GM18867 (cell line): ENCODE measurements around the gene PKD2L1.
"Not testable (repeated sequence)": the region's sequence is repeated elsewhere in the genome, so short reads cannot be mapped to it uniquely, and the experiment has no call there.

Experiments
- ATAC-seq: cut with Tn5 transposase; IDR thresholded peaks from one replicate; pipeline ENCODE4 v1.9.1; 2021; ENCODE audit warnings: mild to moderate bottlenecking, moderate library complexity; ENCODE audit not compliant: unreplicated experiment

PKD2L1 gene

DNA sequence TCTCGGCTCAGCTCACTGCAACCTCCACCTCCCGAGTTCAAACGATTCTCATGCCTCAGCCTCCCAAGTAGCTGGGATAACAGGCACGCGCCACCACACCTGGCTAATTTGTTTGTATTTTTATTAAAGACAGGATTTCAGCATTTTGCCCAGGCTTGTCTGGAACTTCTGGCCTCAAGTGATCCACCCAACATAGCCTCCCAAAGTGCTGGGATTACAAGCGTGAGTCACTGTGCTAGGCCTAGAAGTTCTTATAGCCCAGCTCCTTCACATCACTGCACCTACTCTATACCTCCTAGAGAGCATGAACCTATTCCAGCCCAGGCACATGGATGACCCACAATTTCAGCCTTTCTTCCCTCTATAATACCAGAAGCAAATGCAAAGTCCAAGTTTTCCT lies 42.3 kb downstream of the PKD2L1 start:
- no peak for ATAC-seq

- peak; percentile 90 for ATAC-seq
Measured at GRCh38 chr10:100286051-100287033, 43.7 kb downstream of the PKD2L1 start, which contains the start of gene BLOC1S2. TSS of gene BLOC1S2 (minus strand) at chr10:100286680. CDS start at chr10:100286659, 21 bp downstream.

DNA sequence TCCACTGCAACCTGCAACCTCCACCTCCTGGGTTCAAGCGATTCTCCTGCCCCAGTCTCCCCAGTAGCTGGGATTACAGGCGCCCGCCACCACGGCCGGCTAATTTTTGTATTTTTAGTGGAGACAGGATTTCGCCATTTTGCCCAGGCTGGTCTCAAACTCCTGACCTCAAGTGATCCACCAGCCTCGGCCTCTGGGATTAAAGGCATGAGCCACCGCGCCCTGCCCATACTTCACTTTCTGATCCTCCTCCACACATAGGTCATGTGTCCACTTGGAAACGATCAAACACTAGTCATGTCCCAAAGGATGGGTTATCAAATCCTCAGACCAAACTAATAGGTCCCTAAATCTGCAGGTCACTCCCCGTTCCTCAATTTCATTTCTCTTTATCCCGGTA lies 44.7 kb downstream of the PKD2L1 start:
- not testable (repeated sequence) for ATAC-seq

DNA sequence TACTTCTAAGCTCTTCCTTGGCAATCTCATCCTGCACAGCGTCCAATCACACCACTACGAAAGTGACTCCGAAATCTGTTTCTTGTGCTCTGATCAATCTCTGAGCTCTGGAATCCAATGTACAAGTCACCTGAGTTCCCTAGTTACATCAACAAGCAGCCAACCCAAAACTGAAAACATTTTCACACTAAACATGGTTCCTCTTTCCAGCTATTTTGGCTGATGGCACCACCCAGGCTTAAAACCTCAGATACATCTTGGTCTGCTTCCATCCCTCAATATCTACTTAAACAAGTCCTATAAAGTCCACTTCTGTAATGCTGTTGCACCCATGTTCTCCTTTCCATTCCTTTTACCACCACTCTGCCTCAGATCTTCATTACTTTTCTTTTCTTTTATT lies 47.1 kb downstream of the PKD2L1 start:
- no peak for ATAC-seq

GRCh38 chr10:100276971-100277370 lies 53.1 kb downstream of the PKD2L1 start:
- ATAC-seq, result not testable (repeated sequence)

- peak; percentile 75 for ATAC-seq
Measured at GRCh38 chr10:100267239-100268104, 62.6 kb downstream of the PKD2L1 start, which contains the start of gene CWF19L1. TSS of gene CWF19L1 (minus strand) at chr10:100267638. CDS start at chr10:100267593, 45 bp downstream.

GRCh38 chr10:100265821-100266485 lies 64.1 kb downstream of the PKD2L1 start:
- ATAC-seq, result no peak

DNA sequence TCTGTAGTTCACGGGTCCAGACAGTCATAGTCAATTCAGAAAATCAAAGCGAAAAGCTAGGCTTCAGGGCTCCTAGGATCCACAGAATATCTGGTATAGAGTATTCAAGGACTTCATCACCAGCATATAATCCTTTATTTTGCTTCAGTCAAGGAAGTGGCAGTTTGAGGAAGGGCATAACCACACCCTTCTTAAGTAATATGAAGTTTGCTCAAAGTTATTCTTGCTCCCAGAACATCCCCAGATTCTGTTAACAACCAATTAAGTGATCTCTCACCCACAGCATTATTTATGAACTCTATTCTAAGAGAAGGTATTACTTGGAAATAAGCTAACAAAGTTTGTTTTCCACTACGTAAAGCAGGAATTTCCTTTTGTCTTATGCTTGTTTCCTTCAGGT lies 75.8 kb downstream of the PKD2L1 start:
- no peak for ATAC-seq

GRCh38 chr10:100253041-100253440 lies 77.0 kb downstream of the PKD2L1 start:
- no peak for ATAC-seq

DNA sequence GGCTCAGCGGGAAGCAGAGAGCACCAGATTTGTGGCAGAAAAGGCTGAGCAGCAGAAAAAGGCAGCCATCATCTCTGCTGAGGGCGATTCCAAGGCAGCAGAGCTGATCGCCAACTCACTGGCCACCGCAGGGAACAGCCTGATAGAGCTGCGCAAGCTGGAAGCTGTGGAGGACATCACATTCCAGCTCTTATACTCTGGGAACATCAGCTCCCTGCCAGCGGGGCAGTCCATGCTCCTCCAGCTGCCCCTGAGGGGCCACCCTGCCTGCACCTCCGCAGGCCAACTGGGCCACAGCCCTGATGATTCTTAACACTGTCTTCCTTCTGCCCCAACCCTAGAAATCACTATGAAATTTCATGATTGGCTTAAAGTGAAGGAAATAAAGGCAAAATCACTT lies 81.2 kb downstream of the PKD2L1 start:
- ATAC-seq, result no peak

DNA sequence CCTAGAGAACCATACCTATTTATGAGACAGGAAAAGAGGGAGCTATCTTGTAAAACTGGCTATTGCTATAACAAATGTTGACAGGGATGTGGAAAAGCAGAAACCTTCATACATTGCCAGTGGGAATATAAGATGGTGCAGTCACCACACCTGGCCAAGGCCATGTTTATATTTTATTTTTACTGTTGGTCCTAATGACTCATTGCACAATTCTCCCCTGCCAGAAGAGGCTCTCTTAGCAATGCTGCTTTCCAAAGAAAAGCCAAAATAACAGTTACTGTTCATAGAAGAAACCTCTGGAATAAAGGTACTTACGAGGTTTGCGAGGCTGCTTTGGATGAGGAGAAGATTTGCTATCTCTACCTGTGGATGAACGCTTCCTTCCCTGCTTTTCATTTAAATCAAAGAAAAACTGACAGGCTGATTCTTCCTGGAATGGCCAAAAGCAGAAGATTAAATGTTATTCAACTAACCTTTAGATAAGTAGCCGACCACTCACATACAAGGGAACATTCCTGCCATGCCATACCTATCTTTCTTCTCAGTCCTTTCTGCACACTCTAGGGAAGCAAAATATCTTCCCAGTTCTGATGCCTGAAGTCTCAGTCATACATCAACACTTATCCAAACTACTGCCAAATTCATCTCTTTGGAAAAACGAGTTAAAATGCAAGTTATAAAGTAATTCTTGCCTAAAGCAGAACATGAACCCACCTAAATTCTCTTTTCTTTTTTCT lies 84.4 kb downstream of the PKD2L1 start:
- no peak for ATAC-seq

GRCh38 chr10:100239851-100240250 lies 90.2 kb downstream of the PKD2L1 start:
- ATAC-seq, result no peak

GRCh38 chr10:100238429-100238828 lies 91.6 kb downstream of the PKD2L1 start:
- no peak for ATAC-seq
